ENCODE data around the gene ELP4. TPM values are rescaled to one million over a fixed set of nuclear protein-coding genes. Genes with fewer than 3 reads are reported as not detected.

ELP4 gene
- total RNA-seq, 1 donor from 2014 or later = 23.4 TPM

DNA sequence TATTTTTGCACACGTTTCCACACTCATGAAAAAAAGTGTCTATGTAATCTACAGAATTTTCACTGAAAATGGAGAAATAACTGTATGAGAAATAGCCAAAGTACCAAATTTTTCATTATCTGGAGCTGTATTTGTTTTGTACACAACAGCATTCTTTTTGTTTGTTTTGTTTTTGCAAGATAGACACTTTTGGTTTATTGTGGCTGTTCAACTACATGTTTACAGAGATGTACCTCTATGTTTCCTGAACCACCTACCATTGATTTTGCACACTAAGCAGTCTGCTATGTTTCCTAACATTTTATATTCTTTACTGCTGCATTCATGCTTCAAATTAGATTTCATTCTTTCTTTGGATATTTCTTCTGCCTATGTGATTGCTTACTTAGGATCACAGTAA is 116.3 kb downstream of the ELP4 start:
- no peaks in the 10 kb centered on the region for H3K36me3 Mint-ChIP-seq (ENCODE audit: insufficient read depth)
- no peak overlapping the region for H3K4me3 Mint-ChIP-seq (ENCODE audit: low read depth)
- no peak overlapping the region for H3K27ac Mint-ChIP-seq
- no peak for TF ChIP-seq CTCF (IDR thresholded peaks at IDR 0.05; ENCODE audit: unreplicated experiment)
- H3K27me3 Mint-ChIP-seq = no peaks in the 10 kb centered on the region
- no peaks in the 10 kb centered on the region for H3K9me3 Mint-ChIP-seq (ENCODE audit: low read depth)
- H3K4me1 Mint-ChIP-seq (ENCODE audit: low read depth) = no peaks in the 10 kb centered on the region
- no peak for DNase-seq (ENCODE audit: low spot score, unreplicated experiment)

- no peak overlapping the region for H3K27ac Mint-ChIP-seq
- no peaks in the 10 kb centered on the region for H3K9me3 Mint-ChIP-seq (ENCODE audit: low read depth)
- H3K4me3 Mint-ChIP-seq (ENCODE audit: low read depth) = no peak overlapping the region
- H3K4me1 Mint-ChIP-seq (ENCODE audit: low read depth) = no peaks in the 10 kb centered on the region
- TF ChIP-seq CTCF (IDR thresholded peaks at IDR 0.05; ENCODE audit: unreplicated experiment) = no peak
- no peak for DNase-seq (ENCODE audit: low spot score, unreplicated experiment)
- H3K36me3 Mint-ChIP-seq (ENCODE audit: insufficient read depth) = no peaks in the 10 kb centered on the region
- H3K27me3 Mint-ChIP-seq = no peaks in the 10 kb centered on the region
These were observed 118.5 kb downstream of the ELP4 start for GRCh38 chr11:31628111-31628510.

- peaks cover 5% of the 10 kb centered on the region for H3K4me1 Mint-ChIP-seq (ENCODE audit: low read depth)
- no peaks in the 10 kb centered on the region for H3K27me3 Mint-ChIP-seq
- H3K4me3 Mint-ChIP-seq (ENCODE audit: low read depth) = no peak overlapping the region
- DNase-seq (ENCODE audit: low spot score, unreplicated experiment) = no peak
- no peak overlapping the region for H3K27ac Mint-ChIP-seq
- TF ChIP-seq CTCF (IDR thresholded peaks at IDR 0.05; ENCODE audit: unreplicated experiment) = no peak
- no peaks in the 10 kb centered on the region for H3K9me3 Mint-ChIP-seq (ENCODE audit: low read depth)
- H3K36me3 Mint-ChIP-seq (ENCODE audit: insufficient read depth) = no peaks in the 10 kb centered on the region
These were observed 127.4 kb downstream of the ELP4 start for GRCh38 chr11:31636983-31637382.

DNA sequence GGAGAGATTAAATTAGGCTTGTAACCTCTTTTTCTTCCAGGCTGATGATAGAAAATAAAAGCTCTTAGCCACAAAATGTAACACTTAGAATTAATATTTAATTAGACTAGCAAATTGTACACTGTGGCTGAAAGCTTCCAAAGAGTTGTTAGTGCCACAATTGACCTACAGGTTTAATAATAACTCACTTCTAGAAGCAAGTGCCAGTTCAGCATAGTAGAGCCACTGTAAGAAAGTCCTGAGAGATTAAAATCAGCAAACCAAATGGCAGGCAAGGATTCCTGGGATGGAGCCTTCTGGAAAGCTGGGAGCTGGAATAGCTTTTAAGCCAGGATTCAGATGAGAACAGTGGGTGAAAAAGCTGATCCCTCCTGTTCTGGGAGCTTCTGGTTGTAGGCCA is 131.0 kb downstream of the ELP4 start:
- Mint-ChIP-seq H3K4me1 (ENCODE audit: low read depth) (peaks cover 3% of the 10 kb centered on the region), H3K27ac (no peak overlapping the region), H3K36me3 (ENCODE audit: insufficient read depth) (no peaks in the 10 kb centered on the region), H3K4me3 (ENCODE audit: low read depth) (no peak overlapping the region), H3K9me3 (ENCODE audit: low read depth) (no peaks in the 10 kb centered on the region), H3K27me3 (no peaks in the 10 kb centered on the region)
- no peak for DNase-seq (ENCODE audit: low spot score, unreplicated experiment)
- no peak for TF ChIP-seq CTCF (IDR thresholded peaks at IDR 0.05; ENCODE audit: unreplicated experiment)

- Mint-ChIP-seq H3K27me3 (no peaks in the 10 kb centered on the region), H3K4me1 (ENCODE audit: low read depth) (peaks cover 3% of the 10 kb centered on the region), H3K4me3 (ENCODE audit: low read depth) (no peak overlapping the region), H3K36me3 (ENCODE audit: insufficient read depth) (no peaks in the 10 kb centered on the region), H3K27ac (no peak overlapping the region), H3K9me3 (ENCODE audit: low read depth) (no peaks in the 10 kb centered on the region)
- TF ChIP-seq CTCF (IDR thresholded peaks at IDR 0.05; ENCODE audit: unreplicated experiment) = peak; percentile 82
- peak; percentile 19 for DNase-seq (ENCODE audit: low spot score, unreplicated experiment)
These were observed 132.0 kb downstream of the ELP4 start for GRCh38 chr11:31641477-31642062.

Measured in progenitor cell of endocrine pancreas (in vitro differentiated cells).